Memory B cell (primary cell): ENCODE data around the gene TM9SF4.
A peak's percentile ranks its signal among the peaks of the same experiment; 100 is the strongest.

ENCODE experiments used
- ATAC-seq: fragments of 150-1000 bp; cut with Tn5 transposase; 2 replicates; pipeline ENCODE4 v1.10.0; 2021; ENCODE audit warnings: low read depth, mild to moderate bottlenecking, moderate library complexity
- DNase-seq, 2 donors: peaks; one replicate each; pipeline ENCODE4 v3.0.0; 2022; ENCODE audit warnings: low spot score in 2 of 2
- H3K27ac Mint-ChIP-seq: one replicate; pipeline ENCODE4 v1.8.0; 2022; ENCODE audit warnings: mild to moderate bottlenecking, moderate library complexity, mixed read lengths
- H3K27me3 Mint-ChIP-seq: one replicate; pipeline ENCODE4 v1.8.0; 2022; ENCODE audit warnings: mixed read lengths
- H3K36me3 Mint-ChIP-seq: one replicate; pipeline ENCODE4 v1.8.0; 2022; ENCODE audit warnings: mild to moderate bottlenecking, mixed read lengths
- H3K4me1 Mint-ChIP-seq: one replicate; pipeline ENCODE4 v1.8.0; 2022; ENCODE audit warnings: mixed read lengths
- H3K4me3 Mint-ChIP-seq: one replicate; pipeline ENCODE4 v1.8.0; 2022; ENCODE audit warnings: mild to moderate bottlenecking, moderate library complexity, mixed read lengths
- H3K9me3 Mint-ChIP-seq: one replicate; pipeline ENCODE4 v1.8.0; 2022; ENCODE audit warnings: mixed read lengths

The TM9SF4 gene

GRCh38 chr20:32203356-32204204 is 94.1 kb downstream of the TM9SF4 start:
- Mint-ChIP-seq H3K9me3 (no peaks in the 10 kb centered on the region), H3K27me3 (no peaks in the 10 kb centered on the region)

GRCh38 chr20:32204205-32205109 is 94.9 kb downstream of the TM9SF4 start:
- Mint-ChIP-seq H3K4me1 (peaks cover 43% of the 10 kb centered on the region), H3K27me3 (no peaks in the 10 kb centered on the region), H3K36me3 (peaks cover 6% of the 10 kb centered on the region), H3K9me3 (no peaks in the 10 kb centered on the region), H3K27ac (peak overlapping the region; percentile 73), H3K4me3 (no peak overlapping the region)
- no peak for DNase-seq
- ATAC-seq, result no peak

More at GRCh38 chr20:32203356-32204204, 94.1 kb downstream of the TM9SF4 start:
- H3K36me3 Mint-ChIP-seq, result peaks cover 10% of the 10 kb centered on the region
- DNase-seq (no peak), ATAC-seq (no peak)
- peak overlapping the region; percentile 73 for H3K27ac Mint-ChIP-seq
- peaks cover 37% of the 10 kb centered on the region for H3K4me1 Mint-ChIP-seq
- H3K4me3 Mint-ChIP-seq, result no peak overlapping the region

GRCh38 chr20:32205110-32205842 is 95.8 kb downstream of the TM9SF4 start:
- no peaks in the 10 kb centered on the region for H3K9me3 Mint-ChIP-seq
- H3K4me1 Mint-ChIP-seq, result peaks cover 49% of the 10 kb centered on the region
- H3K4me3 Mint-ChIP-seq, result no peak overlapping the region
- H3K27me3 Mint-ChIP-seq, result no peaks in the 10 kb centered on the region
- peak overlapping the region; percentile 8 for H3K27ac Mint-ChIP-seq
- ATAC-seq (no peak), DNase-seq (no peak)
- H3K36me3 Mint-ChIP-seq, result peaks cover 5% of the 10 kb centered on the region

- no peaks in the 10 kb centered on the region for H3K27me3 Mint-ChIP-seq
- H3K36me3 Mint-ChIP-seq, result peaks cover 5% of the 10 kb centered on the region
- peak overlapping the region; percentile 93 for H3K27ac Mint-ChIP-seq
- H3K9me3 Mint-ChIP-seq, result no peaks in the 10 kb centered on the region
- peaks cover 49% of the 10 kb centered on the region for H3K4me1 Mint-ChIP-seq
- ATAC-seq, result no peak
- DNase-seq, result no peak
- peak overlapping the region; percentile 95 for H3K4me3 Mint-ChIP-seq
These were observed 96.6 kb downstream of the TM9SF4 start for GRCh38 chr20:32205843-32206759.

GRCh38 chr20:32206760-32207625 is 97.5 kb downstream of the TM9SF4 start:
- H3K27me3 Mint-ChIP-seq, result no peaks in the 10 kb centered on the region
- H3K36me3 Mint-ChIP-seq, result peaks cover 9% of the 10 kb centered on the region
- peak; percentile 2 for ATAC-seq

GRCh38 chr20:32207626-32208498 is 98.3 kb downstream of the TM9SF4 start, which contains the start of the genes PLAGL2 and POFUT1:
TSS of gene PLAGL2 (minus strand) at chr20:32207743. CDS start at chr20:32202178, 5,565 bp downstream.
TSS of gene POFUT1 (plus strand) at chr20:32207880. CDS start at chr20:32207942, 62 bp downstream.
- H3K4me1 Mint-ChIP-seq, result peaks cover 55% of the 10 kb centered on the region
- H3K4me3 Mint-ChIP-seq, result peak within 1 kb of the TSS; percentile 95
- ATAC-seq (peak; percentile 96), DNase-seq (peak; percentile 86 to 91)
- H3K27ac Mint-ChIP-seq, result peak within 1 kb of the TSS; percentile 93
- H3K36me3 Mint-ChIP-seq, result peaks cover 7% of the 10 kb centered on the region
- H3K27me3 Mint-ChIP-seq, result no peaks in the 10 kb centered on the region
- no peaks in the 10 kb centered on the region for H3K9me3 Mint-ChIP-seq

More at GRCh38 chr20:32206760-32207625, 97.5 kb downstream of the TM9SF4 start:
- Mint-ChIP-seq H3K27ac (peak overlapping the region; percentile 93), H3K9me3 (no peaks in the 10 kb centered on the region), H3K4me3 (peak overlapping the region; percentile 95), H3K4me1 (peaks cover 55% of the 10 kb centered on the region)
- no peak for DNase-seq

GRCh38 chr20:32208499-32209154 is 99.1 kb downstream of the TM9SF4 start:
- DNase-seq (no peak), ATAC-seq (no peak)
- Mint-ChIP-seq H3K27ac (peak overlapping the region; percentile 71), H3K4me3 (peak overlapping the region; percentile 87), H3K4me1 (peaks cover 51% of the 10 kb centered on the region), H3K27me3 (no peaks in the 10 kb centered on the region), H3K9me3 (no peaks in the 10 kb centered on the region), H3K36me3 (peaks cover 7% of the 10 kb centered on the region)

GRCh38 chr20:32209850-32210605 is 100.5 kb downstream of the TM9SF4 start:
- H3K4me3 Mint-ChIP-seq, result no peak overlapping the region
- H3K4me1 Mint-ChIP-seq, result peaks cover 42% of the 10 kb centered on the region
- no peak overlapping the region for H3K27ac Mint-ChIP-seq
- peaks cover 7% of the 10 kb centered on the region for H3K36me3 Mint-ChIP-seq
- H3K27me3 Mint-ChIP-seq, result no peaks in the 10 kb centered on the region
- DNase-seq, result no peak
- no peaks in the 10 kb centered on the region for H3K9me3 Mint-ChIP-seq
- ATAC-seq, result no peak

- DNase-seq (no peak), ATAC-seq (no peak)
- Mint-ChIP-seq H3K27ac (no peak overlapping the region), H3K4me3 (no peak overlapping the region), H3K27me3 (no peaks in the 10 kb centered on the region), H3K9me3 (no peaks in the 10 kb centered on the region), H3K36me3 (peaks cover 24% of the 10 kb centered on the region), H3K4me1 (peaks cover 21% of the 10 kb centered on the region)
These were observed 104.4 kb downstream of the TM9SF4 start for GRCh38 chr20:32213870-32214269.

GRCh38 chr20:32215147-32215546 is 105.6 kb downstream of the TM9SF4 start:
- DNase-seq (no peak), ATAC-seq (no peak)
- no peak overlapping the region for H3K27ac Mint-ChIP-seq
- H3K4me1 Mint-ChIP-seq, result peaks cover 10% of the 10 kb centered on the region
- peaks cover 34% of the 10 kb centered on the region for H3K36me3 Mint-ChIP-seq
- H3K9me3 Mint-ChIP-seq, result no peaks in the 10 kb centered on the region
- no peaks in the 10 kb centered on the region for H3K27me3 Mint-ChIP-seq
- H3K4me3 Mint-ChIP-seq, result no peak overlapping the region
